IMR-90 (cell line): ENCODE data around the gene CD320. TPM values are rescaled to one million over a fixed set of nuclear protein-coding genes. Genes with fewer than 3 reads are reported as not detected.

ENCODE experiments used
- ATAC-seq: fragments of 200-7000 bp; cut with Tn5 transposase; 2 replicates; pipeline ENCODE4 v1.9.1; 2020; ENCODE audit warnings: low read depth, mild to moderate bottlenecking, moderate library complexity
- BruUV-seq: library from RNA; stranded (reverse); fragments of 400-500 nt; replicated peaks from 2 replicates; lab custom pipeline; 2021; lab: Mats Ljungman, UMichigan
- CTCF ChIA-PET: fragments of 300-600 bp; formaldehyde crosslinking; extraction: SDS; loops from one replicate; lab custom pipeline; 2021; ENCODE audit warnings: antibody characterized with exemption; lab: Yijun Ruan, JAX
- POLR2A ChIA-PET: fragments of 300-600 bp; sonication (Branson Sonifier 250); formaldehyde crosslinking; loops from one replicate; lab custom pipeline; 2022; ENCODE audit warnings: antibody characterized with exemption; ENCODE audit not compliant: unreplicated experiment; lab: Charles Lee
- DNase-seq: peaks from one replicate; pipeline ENCODE4 v3.0.0; 2013
- H2AFZ ChIP-seq: replicated peaks from 2 replicates; pipeline ENCODE3; 2013; ENCODE audit warnings: low read length, mild to moderate bottlenecking; ENCODE audit not compliant: poor library complexity
- H2AK5ac ChIP-seq: 2 replicates; pipeline ENCODE4 v1.6.1; 2013; ENCODE audit warnings: low read depth, low read length, inconsistent platforms
- H2AK9ac ChIP-seq: replicated peaks from 2 replicates; pipeline ENCODE3; 2013; ENCODE audit warnings: mild to moderate bottlenecking, low read depth, low read length, moderate library complexity; ENCODE audit not compliant: poor library complexity
- H2BK120ac ChIP-seq: 2 replicates; pipeline ENCODE4 v1.6.1; 2013; ENCODE audit warnings: low read depth, low read length, inconsistent platforms
- H2BK15ac ChIP-seq: 3 replicates; pipeline ENCODE4 v1.6.1; 2013; ENCODE audit warnings: low read depth, low read length, inconsistent platforms
- H2BK20ac ChIP-seq: 2 replicates; pipeline ENCODE4 v1.6.1; 2013; ENCODE audit warnings: low read depth, mild to moderate bottlenecking, inconsistent platforms, low read length, moderate library complexity
- H2BK5ac ChIP-seq: 2 replicates; pipeline ENCODE4 v1.6.1; 2013; ENCODE audit warnings: mild to moderate bottlenecking, low read depth, low read length, inconsistent platforms; ENCODE audit not compliant: poor library complexity, severe bottlenecking
- H3K14ac ChIP-seq: replicated peaks from 2 replicates; pipeline ENCODE4 v1.6.1; 2013; ENCODE audit warnings: low read depth, low read length, inconsistent platforms
- H3K18ac ChIP-seq: 2 replicates; pipeline ENCODE4 v1.6.1; 2013; ENCODE audit warnings: low read depth, low read length, control low read depth
- H3K23ac ChIP-seq: 2 replicates; pipeline ENCODE4 v1.6.1; 2013; ENCODE audit warnings: low read depth, low read length, inconsistent platforms
- H3K27ac ChIP-seq: 2 replicates; pipeline ENCODE4 v1.5.1; 2013; ENCODE audit warnings: mild to moderate bottlenecking, control low read depth, low read length; ENCODE audit not compliant: insufficient read depth
- H3K27me3 ChIP-seq: 2 replicates; pipeline ENCODE4 v1.6.1; 2013; ENCODE audit warnings: low read length; ENCODE audit not compliant: control insufficient read depth, insufficient read depth
- H3K36me3 ChIP-seq: 2 replicates; pipeline ENCODE4 v1.6.1; 2013; ENCODE audit warnings: low read length, mixed read lengths; ENCODE audit not compliant: control insufficient read depth, insufficient read depth
- H3K4ac ChIP-seq: 2 replicates; pipeline ENCODE4 v1.6.1; 2013; ENCODE audit warnings: low read depth, low read length, inconsistent platforms
- H3K4me1 ChIP-seq: 2 replicates; pipeline ENCODE4 v1.6.1; 2013; ENCODE audit warnings: low read length, mixed read lengths; ENCODE audit not compliant: control insufficient read depth, insufficient read depth
- H3K4me2 ChIP-seq: 2 replicates; pipeline ENCODE4 v1.6.1; 2013; ENCODE audit warnings: low read depth, mild to moderate bottlenecking, control low read depth, low read length, moderate library complexity
- H3K4me3 ChIP-seq: 2 replicates; pipeline ENCODE4 v1.5.1; 2013; ENCODE audit warnings: low read depth, mild to moderate bottlenecking, control low read depth, low read length, moderate library complexity; ENCODE audit not compliant: insufficient read depth
- H3K56ac ChIP-seq: 2 replicates; pipeline ENCODE4 v1.6.1; 2013; ENCODE audit warnings: low read length, inconsistent platforms; ENCODE audit not compliant: insufficient read depth; ENCODE audit errors: extremely low read depth
- H3K79me1 ChIP-seq, 2 experiments: 2 replicates each; pipeline ENCODE4 v1.6.1; 2013; ENCODE audit warnings: low read length in 2 of 2, inconsistent platforms in 1 of 2, low read depth in 1 of 2
- H3K9ac ChIP-seq: 2 replicates; pipeline ENCODE4 v1.6.1; 2013; ENCODE audit warnings: low read depth, low read length, control low read depth
- H3K9me1 ChIP-seq: 2 replicates; pipeline ENCODE4 v1.6.1; 2013; ENCODE audit warnings: low read length, inconsistent platforms; ENCODE audit not compliant: insufficient read depth
- H3K9me3 ChIP-seq: 2 replicates; pipeline ENCODE4 v1.6.1; 2013; ENCODE audit warnings: low read length; ENCODE audit not compliant: control insufficient read depth, insufficient read depth
- H4K20me1 ChIP-seq: 2 replicates; pipeline ENCODE4 v1.6.1; 2013; ENCODE audit warnings: low read length, inconsistent platforms; ENCODE audit not compliant: insufficient read depth
- H4K5ac ChIP-seq: 2 replicates; pipeline ENCODE4 v1.6.1; 2013; ENCODE audit warnings: mild to moderate bottlenecking, low read depth, low read length, control low read depth
- H4K8ac ChIP-seq, 2 experiments: 2 replicates each; pipeline ENCODE4 v1.6.1; 2013; ENCODE audit warnings: low read depth in 2 of 2, low read length in 2 of 2, control low read depth in 1 of 2, inconsistent platforms in 1 of 2
- H4K91ac ChIP-seq: 2 replicates; pipeline ENCODE4 v1.6.1; 2013; ENCODE audit warnings: low read depth, low read length, inconsistent platforms; ENCODE audit not compliant: insufficient read depth
- BHLHE40 ChIP-seq: fragments of 150-350 bp; IDR thresholded peaks from 2 replicates; pipeline ENCODE4 v1.6.1; 2016; ENCODE audit warnings: mild to moderate bottlenecking, low read depth, low read length
- CEBPB ChIP-seq: IDR thresholded peaks from 2 replicates; pipeline ENCODE4 v1.6.1; 2012; ENCODE audit warnings: low read depth, low read length, improper control_type of control experiment
- CHD1 ChIP-seq: IDR thresholded peaks from 2 replicates; pipeline ENCODE4 v1.6.1; 2012; ENCODE audit warnings: low read depth, low read length, improper control_type of control experiment
- FOS ChIP-seq: fragments of 150-350 bp; IDR thresholded peaks from 2 replicates; pipeline ENCODE4 v1.6.1; 2016; ENCODE audit warnings: low read depth, low read length
- MAFK ChIP-seq: IDR thresholded peaks from 2 replicates; pipeline ENCODE4 v1.6.1; 2012; ENCODE audit warnings: low read depth, low read length, improper control_type of control experiment
- MAZ ChIP-seq: IDR thresholded peaks from 2 replicates; pipeline ENCODE4 v1.6.1; 2012; ENCODE audit warnings: low read depth, mild to moderate bottlenecking, low read length, improper control_type of control experiment, moderate library complexity, borderline replicate concordance
- MXI1 ChIP-seq: IDR thresholded peaks from 2 replicates; pipeline ENCODE4 v1.6.1; 2012; ENCODE audit warnings: low read depth, mild to moderate bottlenecking, low read length, moderate library complexity, borderline replicate concordance
- NFE2L2 ChIP-seq: fragments of 150-350 bp; IDR thresholded peaks from 2 replicates; pipeline ENCODE4 v1.6.1; 2016; ENCODE audit warnings: low read depth, mild to moderate bottlenecking, low read length
- POLR2A ChIP-seq: IDR thresholded peaks from 2 replicates; pipeline ENCODE4 v1.6.1; 2012; ENCODE audit warnings: mild to moderate bottlenecking, low read depth, low read length
- RAD21 ChIP-seq: IDR thresholded peaks from 2 replicates; pipeline ENCODE4 v1.6.1; 2012; ENCODE audit warnings: low read length, improper control_type of control experiment
- RCOR1 ChIP-seq: IDR thresholded peaks from 2 replicates; pipeline ENCODE4 v1.6.1; 2012; ENCODE audit warnings: mild to moderate bottlenecking, low read length, improper control_type of control experiment; ENCODE audit not compliant: insufficient replicate concordance
- RFX5 ChIP-seq: IDR thresholded peaks from 2 replicates; pipeline ENCODE4 v1.8.0; 2012; ENCODE audit warnings: low read depth, mild to moderate bottlenecking, low read length, moderate library complexity
- SMC3 ChIP-seq: fragments of 150-350 bp; IDR thresholded peaks from 2 replicates; pipeline ENCODE4 v1.6.1; 2016; ENCODE audit warnings: low read depth, mild to moderate bottlenecking, antibody characterized with exemption, low read length, moderate library complexity
- WGBS, 2 experiments: methylation state at CpG; one replicate each; pipeline versions ENCODE4 v1.1.5 to v1.1.7; 2013; ENCODE audit warnings: missing lambda C conversion rate in 2 of 2; ENCODE audit not compliant: insufficient read length in 1 of 2; ENCODE audit errors: extremely low coverage in 2 of 2; 5-methylcytosine and 5-hydroxymethylcytosine counted together
- dilution Hi-C: fragments of 300-500 bp; cut with HindIII; formaldehyde crosslinking; loops from one replicate; pipeline ENCODE4 v1.14.3; 2018; ENCODE audit warnings: low sequenced_read_pairs; ENCODE audit not compliant: unreplicated experiment
- in situ Hi-C: fragments of 300-500 bp; cut with MboI; formaldehyde crosslinking; loops from 3 replicates; pipeline ENCODE4 v1.14.3; 2019; ENCODE audit warnings: low sequenced_read_pairs, inconsistent platforms, mixed read lengths
- intact Hi-C: fragments of 100-400 bp; cut with micrococcal nuclease; formaldehyde crosslinking; loops from 2 replicates; pipeline ENCODE4 v1.10.0; 2022
- polyA plus RNA-seq, 3 experiments: library from polyadenylated mRNA; depleted of rRNA; stranded (reverse); fragments of >200 nt; gene quantifications; 2 replicates each; pipeline ENCODE4 v1.2.3, GENCODE V29; 2012; ENCODE audit warnings: low replicate concordance in 1 of 3
- total RNA-seq: library from RNA; depleted of rRNA; stranded (reverse); fragments of >200 nt; gene quantifications from 2 replicates; pipeline ENCODE4 v1.2.3, GENCODE V29; 2012
- TF ChIP-seq, protein P1 (sequence below): fragments of 150-350 bp; IDR thresholded peaks from 2 replicates; pipeline ENCODE4 v1.6.1; 2017; ENCODE audit warnings: mild to moderate bottlenecking, antibody characterized with exemption, low read length, low read depth
- TF ChIP-seq, protein P2 (sequence below): fragments of 150-350 bp; IDR thresholded peaks from 2 replicates; pipeline ENCODE4 v1.6.1; 2016; ENCODE audit warnings: low read depth, mild to moderate bottlenecking, low read length, moderate library complexity, borderline replicate concordance
- TF ChIP-seq, protein P3 (sequence below): conservative IDR thresholded peaks from 2 replicates; pipeline ENCODE4 v1.5.1; 2012; ENCODE audit warnings: mild to moderate bottlenecking, low read depth, low read length, improper control_type of control experiment

The CD320 gene
- total and polyA plus RNA-seq, 2 of the 4 experiments (the other 2 are of a cell fraction) = 13.3 to 78.5 TPM

DNA sequence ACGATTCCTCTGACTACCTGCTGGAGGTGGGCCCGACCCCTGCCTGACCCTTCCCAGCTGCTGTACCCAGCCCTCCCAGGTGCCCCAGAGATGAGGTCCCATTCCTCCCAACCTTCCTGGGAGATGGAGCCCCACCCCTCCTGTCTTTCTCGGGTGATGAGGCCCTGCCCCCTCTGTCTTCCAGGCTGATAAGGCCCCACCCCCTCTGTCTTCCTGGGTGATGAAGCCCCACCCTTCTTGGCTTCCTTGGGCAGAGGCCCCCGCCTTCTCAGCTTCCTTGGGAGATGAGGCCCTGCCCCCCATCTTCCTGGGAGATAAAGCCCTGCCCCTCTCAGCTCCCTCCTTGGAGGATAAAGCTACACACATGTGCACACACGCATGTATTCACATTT, 51.1 kb downstream of the CD320 start:
- Histone ChIP-seq H3K18ac (no peak overlapping the region), H4K5ac (no peak overlapping the region), H4K8ac (no peak overlapping the region), H3K14ac (no peak overlapping the region), H3K4me1 (peaks cover 3% of the 10 kb centered on the region; the same call in 1 of the 2 replicates), H3K23ac (no peak overlapping the region), H3K36me3 (peaks cover 6% of the 10 kb centered on the region; the same call in 1 of the 2 replicates), H3K9me3 (no peaks in the 10 kb centered on the region), H3K9me1 (no peaks in the 10 kb centered on the region), H2AK5ac (no peak overlapping the region), H2AK9ac (no peak overlapping the region), H3K27ac (no peak overlapping the region), H2AFZ (no peak overlapping the region), H2BK20ac (no peak overlapping the region), H4K20me1 (no peaks in the 10 kb centered on the region), H2BK120ac (no peak overlapping the region), H3K27me3 (no peaks in the 10 kb centered on the region), H3K9ac (no peak overlapping the region), H3K4me2 (no peak overlapping the region), H3K4ac (no peak overlapping the region), H2BK5ac (no peak overlapping the region), H3K79me1 (no peaks in the 10 kb centered on the region), H3K56ac (no peak overlapping the region), H4K91ac (no peak overlapping the region), H3K4me3 (no peak overlapping the region), H2BK15ac (no peak overlapping the region)
- ATAC-seq = no peak
- no peak for DNase-seq
- no peak for TF ChIP-seq RCOR1
- no peak for TF ChIP-seq CEBPB
- TF ChIP-seq, protein P1, sequence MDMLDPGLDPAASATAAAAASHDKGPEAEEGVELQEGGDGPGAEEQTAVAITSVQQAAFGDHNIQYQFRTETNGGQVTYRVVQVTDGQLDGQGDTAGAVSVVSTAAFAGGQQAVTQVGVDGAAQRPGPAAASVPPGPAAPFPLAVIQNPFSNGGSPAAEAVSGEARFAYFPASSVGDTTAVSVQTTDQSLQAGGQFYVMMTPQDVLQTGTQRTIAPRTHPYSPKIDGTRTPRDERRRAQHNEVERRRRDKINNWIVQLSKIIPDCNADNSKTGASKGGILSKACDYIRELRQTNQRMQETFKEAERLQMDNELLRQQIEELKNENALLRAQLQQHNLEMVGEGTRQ = no peak
- TF ChIP-seq MXI1 = no peak
- no peak for TF ChIP-seq CHD1
- TF ChIP-seq, protein P2, sequence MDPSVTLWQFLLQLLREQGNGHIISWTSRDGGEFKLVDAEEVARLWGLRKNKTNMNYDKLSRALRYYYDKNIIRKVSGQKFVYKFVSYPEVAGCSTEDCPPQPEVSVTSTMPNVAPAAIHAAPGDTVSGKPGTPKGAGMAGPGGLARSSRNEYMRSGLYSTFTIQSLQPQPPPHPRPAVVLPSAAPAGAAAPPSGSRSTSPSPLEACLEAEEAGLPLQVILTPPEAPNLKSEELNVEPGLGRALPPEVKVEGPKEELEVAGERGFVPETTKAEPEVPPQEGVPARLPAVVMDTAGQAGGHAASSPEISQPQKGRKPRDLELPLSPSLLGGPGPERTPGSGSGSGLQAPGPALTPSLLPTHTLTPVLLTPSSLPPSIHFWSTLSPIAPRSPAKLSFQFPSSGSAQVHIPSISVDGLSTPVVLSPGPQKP = no peak
- no peak for TF ChIP-seq POLR2A
- TF ChIP-seq, protein P3, sequence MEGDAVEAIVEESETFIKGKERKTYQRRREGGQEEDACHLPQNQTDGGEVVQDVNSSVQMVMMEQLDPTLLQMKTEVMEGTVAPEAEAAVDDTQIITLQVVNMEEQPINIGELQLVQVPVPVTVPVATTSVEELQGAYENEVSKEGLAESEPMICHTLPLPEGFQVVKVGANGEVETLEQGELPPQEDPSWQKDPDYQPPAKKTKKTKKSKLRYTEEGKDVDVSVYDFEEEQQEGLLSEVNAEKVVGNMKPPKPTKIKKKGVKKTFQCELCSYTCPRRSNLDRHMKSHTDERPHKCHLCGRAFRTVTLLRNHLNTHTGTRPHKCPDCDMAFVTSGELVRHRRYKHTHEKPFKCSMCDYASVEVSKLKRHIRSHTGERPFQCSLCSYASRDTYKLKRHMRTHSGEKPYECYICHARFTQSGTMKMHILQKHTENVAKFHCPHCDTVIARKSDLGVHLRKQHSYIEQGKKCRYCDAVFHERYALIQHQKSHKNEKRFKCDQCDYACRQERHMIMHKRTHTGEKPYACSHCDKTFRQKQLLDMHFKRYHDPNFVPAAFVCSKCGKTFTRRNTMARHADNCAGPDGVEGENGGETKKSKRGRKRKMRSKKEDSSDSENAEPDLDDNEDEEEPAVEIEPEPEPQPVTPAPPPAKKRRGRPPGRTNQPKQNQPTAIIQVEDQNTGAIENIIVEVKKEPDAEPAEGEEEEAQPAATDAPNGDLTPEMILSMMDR = no peak
- TF ChIP-seq MAZ = no peak
- TF ChIP-seq FOS = no peak
- no peak for TF ChIP-seq BHLHE40
- no peak for TF ChIP-seq NFE2L2
- TF ChIP-seq RFX5 = no peak
- TF ChIP-seq SMC3 = no peak
- no peak for TF ChIP-seq MAFK
- TF ChIP-seq RAD21 = no peak
- intact Hi-C loops = loop anchor here (10.0 kb wide), 1 partner anchor 252 kb away; the partner anchor contains the start of gene ELAVL1
- 69% methylated on average over 2 of the region's 5 CpGs; no CpG with 5 or more reads in 1 of the 2 experiments for WGBS, 2 experiments
- dilution Hi-C loops = no loop called here
- in situ Hi-C loops = loop anchor here (10.0 kb wide), 1 partner anchor 282 kb away; no protein-coding TSS in a partner anchor
- no TSS peak for BruUV-seq
- POLR2A ChIA-PET = no interaction called here
- CTCF ChIA-PET = no interaction called here
